GM13977 (cell line): Measurements from ENCODE around the gene PLEKHA8.
A peak's percentile ranks its signal among the peaks of the same experiment; 100 is the strongest.

ENCODE experiments used
- DNase-seq: peaks from one replicate; pipeline ENCODE4 v3.0.0; 2012; ENCODE audit warnings: low spot score
- CTCF ChIP-seq: IDR thresholded peaks from 2 replicates; pipeline ENCODE4 v1.5.1; 2012; ENCODE audit warnings: mild to moderate bottlenecking, control low read depth; ENCODE audit not compliant: insufficient read depth; ENCODE audit errors: extremely low read depth, missing control alignments
- in situ Hi-C: fragments of 300-500 bp; cut with MboI; formaldehyde crosslinking; loops from one replicate; pipeline ENCODE4 v1.12.0; 2022; ENCODE audit warnings: low sequenced_read_pairs, low pct_unique_long_range_greater_than_20kb, mixed read lengths, inconsistent platforms; ENCODE audit not compliant: unreplicated experiment

The PLEKHA8 gene

GRCh38 chr7:30053068-30053467 lies 24.9 kb downstream of the PLEKHA8 start:
- no peak for DNase-seq
- no peak for TF ChIP-seq CTCF
- in situ Hi-C loops: loop anchor here (25.0 kb wide), 1 partner anchor 291 kb away; no protein-coding TSS in a partner anchor

GRCh38 chr7:30057741-30058140 lies 29.5 kb downstream of the PLEKHA8 start:
- in situ Hi-C loops: loop anchor here (25.0 kb wide), 1 partner anchor 295 kb away; no protein-coding TSS in a partner anchor
- no peak for DNase-seq

GRCh38 chr7:30061786-30062185 lies 33.6 kb downstream of the PLEKHA8 start:
- DNase-seq: peak; percentile 18
- TF ChIP-seq CTCF: peak; percentile 56
- in situ Hi-C loops: loop anchor here (10.0 to 25.0 kb wide), 2 partner anchors 177 to 299 kb away; no protein-coding TSS in a partner anchor

More at GRCh38 chr7:30057741-30058140, 29.5 kb downstream of the PLEKHA8 start:
- no peak for TF ChIP-seq CTCF

GRCh38 chr7:30062587-30062986 lies 34.4 kb downstream of the PLEKHA8 start:
- DNase-seq: peak; percentile 31
- TF ChIP-seq CTCF: peak; percentile 69
- in situ Hi-C loops: loop anchor here (10.0 to 25.0 kb wide), 2 partner anchors 178 to 300 kb away; no protein-coding TSS in a partner anchor

GRCh38 chr7:30065746-30066145 lies 37.5 kb downstream of the PLEKHA8 start:
- no peak for TF ChIP-seq CTCF
- DNase-seq: no peak
- in situ Hi-C loops: loop anchor here (10.0 to 25.0 kb wide), 2 partner anchors 181 to 303 kb away; no protein-coding TSS in a partner anchor

GRCh38 chr7:30066687-30067086 lies 38.5 kb downstream of the PLEKHA8 start:
- in situ Hi-C loops: loop anchor here (10.0 to 25.0 kb wide), 2 partner anchors 182 to 304 kb away; no protein-coding TSS in a partner anchor
- no peak for TF ChIP-seq CTCF
- DNase-seq: no peak
